WTC11 (cell line): ENCODE measurements around the gene MSH2.

Experiments
- CBFB ChIP-seq: sonication (generic); formaldehyde crosslinking; IDR thresholded peaks from 2 replicates; pipeline ENCODE4 v1.8.1; 2022; ENCODE audit warnings: mild to moderate bottlenecking, low read depth, missing genetic modification reagents
- NFE2L1 ChIP-seq: sonication (generic); formaldehyde crosslinking; IDR thresholded peaks from 2 replicates; pipeline ENCODE4 v1.8.1; 2023; ENCODE audit warnings: missing genetic modification reagents
- SMAD4 ChIP-seq: sonication (generic); formaldehyde crosslinking; IDR thresholded peaks from 2 replicates; pipeline ENCODE4 v1.8.0; 2022; ENCODE audit warnings: mild to moderate bottlenecking, missing genetic modification reagents
- TEAD4 ChIP-seq: sonication (generic); formaldehyde crosslinking; IDR thresholded peaks from 2 replicates; pipeline ENCODE4 v1.8.0; 2022; ENCODE audit warnings: mild to moderate bottlenecking, missing genetic modification reagents
- ZNF232 ChIP-seq: sonication (generic); formaldehyde crosslinking; IDR thresholded peaks from 2 replicates; pipeline ENCODE4 v1.8.0; 2022; ENCODE audit warnings: mild to moderate bottlenecking, missing genetic modification reagents
- TF ChIP-seq, protein P1 (sequence below): sonication (generic); formaldehyde crosslinking; IDR thresholded peaks from 2 replicates; pipeline ENCODE4 v1.8.0; 2022; ENCODE audit warnings: mild to moderate bottlenecking, missing genetic modification reagents
- TF ChIP-seq, protein P2 (sequence below): sonication (generic); formaldehyde crosslinking; IDR thresholded peaks from 2 replicates; pipeline ENCODE4 v1.8.1; 2023; ENCODE audit warnings: mild to moderate bottlenecking, missing genetic modification reagents, moderate library complexity
- TF ChIP-seq, protein P3 (sequence below): fragments of 200-600 bp; IDR thresholded peaks from 2 replicates; pipeline ENCODE4 v1.8.0; 2022; ENCODE audit warnings: antibody characterized with exemption
- TF ChIP-seq, protein P4 (sequence below): sonication (generic); formaldehyde crosslinking; conservative IDR thresholded peaks from 2 replicates; pipeline ENCODE4 v1.8.1; 2022; ENCODE audit warnings: mild to moderate bottlenecking, missing genetic modification reagents
- TF ChIP-seq, protein P5 (sequence below): sonication (generic); formaldehyde crosslinking; IDR thresholded peaks from 2 replicates; pipeline ENCODE4 v1.8.0; 2022; ENCODE audit warnings: mild to moderate bottlenecking, missing genetic modification reagents
- TF ChIP-seq, protein P6 (sequence below): sonication (generic); formaldehyde crosslinking; IDR thresholded peaks from 2 replicates; pipeline ENCODE4 v1.8.1; 2022; ENCODE audit warnings: mild to moderate bottlenecking, moderate library complexity, missing genetic modification reagents
- TF ChIP-seq, protein P7 (sequence below): sonication (generic); formaldehyde crosslinking; IDR thresholded peaks from 2 replicates; pipeline ENCODE4 v1.8.1; 2022; ENCODE audit warnings: low read depth, mild to moderate bottlenecking, moderate library complexity, missing genetic modification reagents, borderline replicate concordance

DNA sequence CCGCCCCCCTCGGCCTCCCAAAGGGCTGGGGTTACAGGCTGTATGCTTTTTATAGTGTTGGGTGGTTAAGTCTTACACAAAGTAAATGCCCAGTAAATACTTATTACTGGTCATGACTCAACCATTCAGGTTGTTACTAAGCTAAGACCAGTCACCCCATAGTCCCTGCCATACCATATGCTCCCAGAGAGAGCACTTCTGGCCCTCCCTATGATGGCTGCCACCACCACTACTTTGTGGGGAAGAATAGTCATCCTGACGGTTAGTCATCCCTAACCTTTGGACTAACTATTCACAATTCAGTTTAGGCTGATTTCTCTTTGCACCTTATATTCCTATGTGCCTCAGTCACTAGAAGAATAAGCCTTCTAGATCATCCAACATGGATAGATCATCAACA, 42.0 kb upstream of the MSH2 start:
- no peak for TF ChIP-seq CBFB (CRISPR knock-in tag)
- TF ChIP-seq, protein P1, sequence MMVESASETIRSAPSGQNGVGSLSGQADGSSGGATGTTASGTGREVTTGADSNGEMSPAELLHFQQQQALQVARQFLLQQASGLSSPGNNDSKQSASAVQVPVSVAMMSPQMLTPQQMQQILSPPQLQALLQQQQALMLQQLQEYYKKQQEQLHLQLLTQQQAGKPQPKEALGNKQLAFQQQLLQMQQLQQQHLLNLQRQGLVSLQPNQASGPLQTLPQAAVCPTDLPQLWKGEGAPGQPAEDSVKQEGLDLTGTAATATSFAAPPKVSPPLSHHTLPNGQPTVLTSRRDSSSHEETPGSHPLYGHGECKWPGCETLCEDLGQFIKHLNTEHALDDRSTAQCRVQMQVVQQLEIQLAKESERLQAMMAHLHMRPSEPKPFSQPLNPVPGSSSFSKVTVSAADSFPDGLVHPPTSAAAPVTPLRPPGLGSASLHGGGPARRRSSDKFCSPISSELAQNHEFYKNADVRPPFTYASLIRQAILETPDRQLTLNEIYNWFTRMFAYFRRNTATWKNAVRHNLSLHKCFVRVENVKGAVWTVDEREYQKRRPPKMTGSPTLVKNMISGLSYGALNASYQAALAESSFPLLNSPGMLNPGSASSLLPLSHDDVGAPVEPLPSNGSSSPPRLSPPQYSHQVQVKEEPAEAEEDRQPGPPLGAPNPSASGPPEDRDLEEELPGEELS (CRISPR knock-in tag): no peak
- no peak for TF ChIP-seq NFE2L1
- TF ChIP-seq, protein P2, sequence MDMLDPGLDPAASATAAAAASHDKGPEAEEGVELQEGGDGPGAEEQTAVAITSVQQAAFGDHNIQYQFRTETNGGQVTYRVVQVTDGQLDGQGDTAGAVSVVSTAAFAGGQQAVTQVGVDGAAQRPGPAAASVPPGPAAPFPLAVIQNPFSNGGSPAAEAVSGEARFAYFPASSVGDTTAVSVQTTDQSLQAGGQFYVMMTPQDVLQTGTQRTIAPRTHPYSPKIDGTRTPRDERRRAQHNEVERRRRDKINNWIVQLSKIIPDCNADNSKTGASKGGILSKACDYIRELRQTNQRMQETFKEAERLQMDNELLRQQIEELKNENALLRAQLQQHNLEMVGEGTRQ (CRISPR knock-in tag): no peak
- no peak for TF ChIP-seq ZNF232 (CRISPR knock-in tag)
- TF ChIP-seq, protein P3, sequence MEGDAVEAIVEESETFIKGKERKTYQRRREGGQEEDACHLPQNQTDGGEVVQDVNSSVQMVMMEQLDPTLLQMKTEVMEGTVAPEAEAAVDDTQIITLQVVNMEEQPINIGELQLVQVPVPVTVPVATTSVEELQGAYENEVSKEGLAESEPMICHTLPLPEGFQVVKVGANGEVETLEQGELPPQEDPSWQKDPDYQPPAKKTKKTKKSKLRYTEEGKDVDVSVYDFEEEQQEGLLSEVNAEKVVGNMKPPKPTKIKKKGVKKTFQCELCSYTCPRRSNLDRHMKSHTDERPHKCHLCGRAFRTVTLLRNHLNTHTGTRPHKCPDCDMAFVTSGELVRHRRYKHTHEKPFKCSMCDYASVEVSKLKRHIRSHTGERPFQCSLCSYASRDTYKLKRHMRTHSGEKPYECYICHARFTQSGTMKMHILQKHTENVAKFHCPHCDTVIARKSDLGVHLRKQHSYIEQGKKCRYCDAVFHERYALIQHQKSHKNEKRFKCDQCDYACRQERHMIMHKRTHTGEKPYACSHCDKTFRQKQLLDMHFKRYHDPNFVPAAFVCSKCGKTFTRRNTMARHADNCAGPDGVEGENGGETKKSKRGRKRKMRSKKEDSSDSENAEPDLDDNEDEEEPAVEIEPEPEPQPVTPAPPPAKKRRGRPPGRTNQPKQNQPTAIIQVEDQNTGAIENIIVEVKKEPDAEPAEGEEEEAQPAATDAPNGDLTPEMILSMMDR: no peak
- TF ChIP-seq TEAD4 (CRISPR knock-in tag): no peak
- no peak for TF ChIP-seq SMAD4 (CRISPR knock-in tag)
- TF ChIP-seq, protein P4, sequence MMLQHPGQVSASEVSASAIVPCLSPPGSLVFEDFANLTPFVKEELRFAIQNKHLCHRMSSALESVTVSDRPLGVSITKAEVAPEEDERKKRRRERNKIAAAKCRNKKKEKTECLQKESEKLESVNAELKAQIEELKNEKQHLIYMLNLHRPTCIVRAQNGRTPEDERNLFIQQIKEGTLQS (CRISPR knock-in tag): no peak
- TF ChIP-seq, protein P5, sequence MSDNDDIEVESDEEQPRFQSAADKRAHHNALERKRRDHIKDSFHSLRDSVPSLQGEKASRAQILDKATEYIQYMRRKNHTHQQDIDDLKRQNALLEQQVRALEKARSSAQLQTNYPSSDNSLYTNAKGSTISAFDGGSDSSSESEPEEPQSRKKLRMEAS (CRISPR knock-in tag): no peak
- TF ChIP-seq, protein P6, sequence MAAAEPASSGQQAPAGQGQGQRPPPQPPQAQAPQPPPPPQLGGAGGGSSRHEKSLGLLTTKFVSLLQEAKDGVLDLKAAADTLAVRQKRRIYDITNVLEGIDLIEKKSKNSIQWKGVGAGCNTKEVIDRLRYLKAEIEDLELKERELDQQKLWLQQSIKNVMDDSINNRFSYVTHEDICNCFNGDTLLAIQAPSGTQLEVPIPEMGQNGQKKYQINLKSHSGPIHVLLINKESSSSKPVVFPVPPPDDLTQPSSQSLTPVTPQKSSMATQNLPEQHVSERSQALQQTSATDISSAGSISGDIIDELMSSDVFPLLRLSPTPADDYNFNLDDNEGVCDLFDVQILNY (CRISPR knock-in tag): no peak
- TF ChIP-seq, protein P7, sequence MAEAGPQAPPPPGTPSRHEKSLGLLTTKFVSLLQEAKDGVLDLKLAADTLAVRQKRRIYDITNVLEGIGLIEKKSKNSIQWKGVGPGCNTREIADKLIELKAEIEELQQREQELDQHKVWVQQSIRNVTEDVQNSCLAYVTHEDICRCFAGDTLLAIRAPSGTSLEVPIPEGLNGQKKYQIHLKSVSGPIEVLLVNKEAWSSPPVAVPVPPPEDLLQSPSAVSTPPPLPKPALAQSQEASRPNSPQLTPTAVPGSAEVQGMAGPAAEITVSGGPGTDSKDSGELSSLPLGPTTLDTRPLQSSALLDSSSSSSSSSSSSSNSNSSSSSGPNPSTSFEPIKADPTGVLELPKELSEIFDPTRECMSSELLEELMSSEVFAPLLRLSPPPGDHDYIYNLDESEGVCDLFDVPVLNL (CRISPR knock-in tag): no peak
